HepG2 (cell line): Measurements from ENCODE around the gene BTG1. TPM values are rescaled to one million over a fixed set of nuclear protein-coding genes. Genes with fewer than 3 reads are reported as not detected.

Experiments used
- EP300 ChIP-seq, 3 experiments: sonication (generic) in 1 of 3; formaldehyde crosslinking in 1 of 3; IDR thresholded peaks; 2 replicates each; pipeline versions ENCODE4 v1.5.1 to v1.6.1; 2011 to 2020; ENCODE audit warnings: low read depth in 2 of 3, low read length in 2 of 3, borderline replicate concordance in 1 of 3, improper control_type of control experiment in 1 of 3, mild to moderate bottlenecking in 1 of 3, missing genetic modification reagents in 1 of 3, moderate library complexity in 1 of 3
- FOXP1 ChIP-seq, 2 experiments: fragments of 450-650 bp in 1 of 2; IDR thresholded peaks; 2 replicates each; pipeline ENCODE4 v1.6.1; 2017 to 2018; ENCODE audit warnings: antibody characterized with exemption in 1 of 2
- GMEB2 ChIP-seq: IDR thresholded peaks from 2 replicates; pipeline ENCODE4 v1.6.1; 2016; ENCODE audit warnings: missing biosample characterization, missing genetic modification reagents, low read depth
- MBD4 ChIP-seq: IDR thresholded peaks from 2 replicates; pipeline ENCODE4 v1.6.1; 2012; ENCODE audit warnings: low read length, inconsistent platforms, borderline replicate concordance
- MXD4 ChIP-seq: IDR thresholded peaks from 2 replicates; pipeline ENCODE4 v1.6.1; 2016; ENCODE audit warnings: mild to moderate bottlenecking, missing biosample characterization, missing genetic modification reagents
- NONO ChIP-seq, 2 experiments: fragments of 450-650 bp in 1 of 2; sonication (generic) in 1 of 2; formaldehyde crosslinking in 1 of 2; IDR thresholded peaks in 1 of 2; conservative IDR thresholded peaks in 1 of 2; 2 replicates each; pipeline versions ENCODE4 v1.6.1 to v1.8.0; 2017 to 2022; ENCODE audit warnings: mild to moderate bottlenecking in 1 of 2, missing genetic modification reagents in 1 of 2, moderate library complexity in 1 of 2
- NRL ChIP-seq: sonication (generic); formaldehyde crosslinking; IDR thresholded peaks from 2 replicates; pipeline ENCODE4 v1.5.0; 2020; ENCODE audit warnings: missing genetic modification reagents, mild to moderate bottlenecking, moderate library complexity, borderline replicate concordance
- RAD51 ChIP-seq: fragments of 450-650 bp; IDR thresholded peaks from 2 replicates; pipeline ENCODE4 v1.6.1; 2016; ENCODE audit warnings: borderline replicate concordance
- RBFOX2 ChIP-seq: fragments of 200-400 bp; formaldehyde crosslinking; IDR thresholded peaks from 2 replicates; pipeline ENCODE4 v1.6.1; 2017; ENCODE audit warnings: low read depth, mild to moderate bottlenecking, low read length
- ZFY ChIP-seq: sonication (generic); formaldehyde crosslinking; IDR thresholded peaks from 2 replicates; pipeline ENCODE4 v1.4.0; 2020; ENCODE audit warnings: missing genetic modification reagents
- ZNF597 ChIP-seq: sonication (generic); formaldehyde crosslinking; IDR thresholded peaks from 2 replicates; pipeline ENCODE4 v1.5.0; 2020; ENCODE audit warnings: missing genetic modification reagents
- polyA plus RNA-seq, 8 experiments: library from polyadenylated mRNA; depleted of rRNA in 3 of 8; stranded (reverse) in 7 of 8; unstranded in 1 of 8; fragments of >200 nt; fragmentation: Illumina TruSeq in 4 of 8; extraction: Trizol in 4 of 8; gene quantifications; 2 replicates each; pipeline versions ENCODE4 v1.2.1 to v1.2.3, GENCODE V29; 2011 to 2016; ENCODE audit warnings: low read depth in 4 of 8, missing spikeins in 1 of 8, mixed read lengths in 1 of 8; ENCODE audit not compliant: insufficient read depth in 1 of 8
- total RNA-seq, 5 experiments: library from RNA; depleted of rRNA; stranded (reverse); fragments of >200 nt; fragmentation: Illumina TruSeq; extraction: Trizol; gene quantifications; 2 replicates each; pipeline ENCODE4 v1.2.3, GENCODE V29; 2016; ENCODE audit warnings: low read depth in 1 of 5
- TF ChIP-seq, protein P1 (sequence below): sonication (generic); formaldehyde crosslinking; IDR thresholded peaks from 2 replicates; pipeline ENCODE4 v1.4.0; 2020; ENCODE audit warnings: missing genetic modification reagents, borderline replicate concordance
- TF ChIP-seq, protein P2 (sequence below): sonication (generic); formaldehyde crosslinking; IDR thresholded peaks from 2 replicates; pipeline ENCODE4 v1.4.0; 2020; ENCODE audit warnings: mild to moderate bottlenecking, missing genetic modification reagents

The BTG1 gene
- total and polyA plus RNA-seq, 2 of the 13 experiments (the other 11 are each of a cell fraction or from before 2014, with no cell fraction given), result 7.5 to 16.7 TPM

DNA sequence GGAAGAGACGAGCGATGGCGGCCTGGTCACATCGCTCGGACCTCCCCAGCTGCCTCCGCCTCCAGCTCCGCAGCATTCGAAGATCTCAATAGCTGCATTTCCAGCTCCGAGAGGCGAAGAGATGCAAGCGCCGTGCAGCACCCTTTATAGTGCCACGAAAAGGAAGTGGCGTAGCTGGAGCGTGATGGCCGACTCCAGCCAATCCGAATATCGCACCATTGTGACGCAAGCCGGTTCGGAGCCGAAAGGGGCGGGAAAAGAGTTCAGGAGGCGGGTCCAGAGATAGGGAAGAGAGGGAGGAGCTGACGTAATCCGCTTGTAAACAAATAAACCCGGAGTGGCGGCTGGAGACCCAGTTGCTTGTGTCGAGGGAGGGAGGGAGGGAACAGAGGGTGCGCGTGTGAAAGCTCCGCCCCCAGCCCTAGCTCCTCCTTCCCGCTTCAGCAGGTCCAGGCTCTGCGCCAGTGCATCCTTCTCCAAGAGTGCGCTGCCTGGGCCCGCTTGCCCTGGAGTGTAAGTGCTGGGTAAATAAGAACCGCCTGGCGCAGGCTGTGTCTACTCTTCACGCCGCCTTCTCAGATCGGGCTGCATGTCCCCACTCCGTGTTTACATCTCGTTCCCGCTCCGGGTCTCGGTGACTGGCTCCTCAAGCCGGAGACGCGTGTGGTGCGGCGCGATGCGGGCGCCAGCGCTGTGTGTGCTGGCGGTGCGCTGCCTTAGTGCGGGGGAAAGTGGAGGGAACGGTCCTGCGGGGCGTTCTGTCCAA, at the start of gene BTG1 (continued):
- TF ChIP-seq GMEB2 (CRISPR knock-in tag) (no peak), RAD51 (no peak), RBFOX2 (peak; percentile 78), ZNF597 (CRISPR knock-in tag) (no peak), NONO (IDR thresholded peaks at IDR 0.05) (no peak), NONO (CRISPR knock-in tag; conservative IDR thresholded peaks at IDR 0.05) (no peak), EP300 (IDR thresholded peaks at IDR 0.05; ENCODE audit: low read depth in 2 of 2, low read length in 2 of 2) (no peak), EP300 (CRISPR knock-in tag; IDR thresholded peaks at IDR 0.05; ENCODE audit: borderline replicate concordance) (peak; percentile 40; the same call in 1 of the 2 replicates), FOXP1 (IDR thresholded peaks at IDR 0.05) (peak; percentile 78), FOXP1 (CRISPR knock-in tag; IDR thresholded peaks at IDR 0.05) (peak; percentile 61; the same call in 1 of the 2 replicates), ZFY (CRISPR knock-in tag) (peak; percentile 82), NRL (no peak), MXD4 (CRISPR knock-in tag) (0 out of 2 replicates have a peak, but pooled peaks have one; percentile 22), MBD4 (no peak)
- TF ChIP-seq, protein P1, sequence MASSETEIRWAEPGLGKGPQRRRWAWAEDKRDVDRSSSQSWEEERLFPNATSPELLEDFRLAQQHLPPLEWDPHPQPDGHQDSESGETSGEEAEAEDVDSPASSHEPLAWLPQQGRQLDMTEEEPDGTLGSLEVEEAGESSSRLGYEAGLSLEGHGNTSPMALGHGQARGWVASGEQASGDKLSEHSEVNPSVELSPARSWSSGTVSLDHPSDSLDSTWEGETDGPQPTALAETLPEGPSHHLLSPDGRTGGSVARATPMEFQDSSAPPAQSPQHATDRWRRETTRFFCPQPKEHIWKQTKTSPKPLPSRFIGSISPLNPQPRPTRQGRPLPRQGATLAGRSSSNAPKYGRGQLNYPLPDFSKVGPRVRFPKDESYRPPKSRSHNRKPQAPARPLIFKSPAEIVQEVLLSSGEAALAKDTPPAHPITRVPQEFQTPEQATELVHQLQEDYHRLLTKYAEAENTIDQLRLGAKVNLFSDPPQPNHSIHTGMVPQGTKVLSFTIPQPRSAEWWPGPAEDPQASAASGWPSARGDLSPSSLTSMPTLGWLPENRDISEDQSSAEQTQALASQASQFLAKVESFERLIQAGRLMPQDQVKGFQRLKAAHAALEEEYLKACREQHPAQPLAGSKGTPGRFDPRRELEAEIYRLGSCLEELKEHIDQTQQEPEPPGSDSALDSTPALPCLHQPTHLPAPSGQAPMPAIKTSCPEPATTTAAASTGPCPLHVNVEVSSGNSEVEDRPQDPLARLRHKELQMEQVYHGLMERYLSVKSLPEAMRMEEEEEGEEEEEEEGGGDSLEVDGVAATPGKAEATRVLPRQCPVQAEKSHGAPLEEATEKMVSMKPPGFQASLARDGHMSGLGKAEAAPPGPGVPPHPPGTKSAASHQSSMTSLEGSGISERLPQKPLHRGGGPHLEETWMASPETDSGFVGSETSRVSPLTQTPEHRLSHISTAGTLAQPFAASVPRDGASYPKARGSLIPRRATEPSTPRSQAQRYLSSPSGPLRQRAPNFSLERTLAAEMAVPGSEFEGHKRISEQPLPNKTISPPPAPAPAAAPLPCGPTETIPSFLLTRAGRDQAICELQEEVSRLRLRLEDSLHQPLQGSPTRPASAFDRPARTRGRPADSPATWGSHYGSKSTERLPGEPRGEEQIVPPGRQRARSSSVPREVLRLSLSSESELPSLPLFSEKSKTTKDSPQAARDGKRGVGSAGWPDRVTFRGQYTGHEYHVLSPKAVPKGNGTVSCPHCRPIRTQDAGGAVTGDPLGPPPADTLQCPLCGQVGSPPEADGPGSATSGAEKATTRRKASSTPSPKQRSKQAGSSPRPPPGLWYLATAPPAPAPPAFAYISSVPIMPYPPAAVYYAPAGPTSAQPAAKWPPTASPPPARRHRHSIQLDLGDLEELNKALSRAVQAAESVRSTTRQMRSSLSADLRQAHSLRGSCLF (CRISPR knock-in tag), result no peak
- TF ChIP-seq, protein P2, sequence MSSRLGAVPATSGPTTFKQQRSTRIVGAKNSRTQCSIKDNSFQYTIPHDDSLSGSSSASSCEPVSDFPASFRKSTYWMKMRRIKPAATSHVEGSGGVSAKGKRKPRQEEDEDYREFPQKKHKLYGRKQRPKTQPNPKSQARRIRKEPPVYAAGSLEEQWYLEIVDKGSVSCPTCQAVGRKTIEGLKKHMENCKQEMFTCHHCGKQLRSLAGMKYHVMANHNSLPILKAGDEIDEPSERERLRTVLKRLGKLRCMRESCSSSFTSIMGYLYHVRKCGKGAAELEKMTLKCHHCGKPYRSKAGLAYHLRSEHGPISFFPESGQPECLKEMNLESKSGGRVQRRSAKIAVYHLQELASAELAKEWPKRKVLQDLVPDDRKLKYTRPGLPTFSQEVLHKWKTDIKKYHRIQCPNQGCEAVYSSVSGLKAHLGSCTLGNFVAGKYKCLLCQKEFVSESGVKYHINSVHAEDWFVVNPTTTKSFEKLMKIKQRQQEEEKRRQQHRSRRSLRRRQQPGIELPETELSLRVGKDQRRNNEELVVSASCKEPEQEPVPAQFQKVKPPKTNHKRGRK, result 0 out of 2 replicates have a peak, but pooled peaks have one; percentile 38
